ENCODE data around the gene MUC6.

MUC6 gene

DNA sequence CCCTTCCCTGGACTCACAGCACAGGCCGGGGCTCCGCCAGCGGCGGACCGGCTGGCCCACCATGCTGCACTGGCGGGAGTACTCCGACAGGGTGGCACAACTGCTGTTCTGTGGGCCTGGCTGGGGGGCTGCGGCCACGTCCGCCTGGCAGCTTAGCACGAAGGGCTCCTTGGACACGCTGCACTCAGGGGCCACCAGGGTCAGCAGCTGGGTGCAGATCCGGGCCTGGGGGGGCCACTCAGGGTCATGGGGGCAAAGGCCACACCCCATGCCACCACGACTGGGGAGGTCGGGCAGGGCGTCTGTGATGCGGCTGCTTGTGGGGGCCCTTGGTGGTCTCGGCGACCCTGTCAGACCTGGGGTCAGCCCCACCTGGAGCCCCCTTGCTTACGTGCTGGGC, 6.0 kb downstream of the MUC6 start:
- TF ChIP-seq, protein P1, sequence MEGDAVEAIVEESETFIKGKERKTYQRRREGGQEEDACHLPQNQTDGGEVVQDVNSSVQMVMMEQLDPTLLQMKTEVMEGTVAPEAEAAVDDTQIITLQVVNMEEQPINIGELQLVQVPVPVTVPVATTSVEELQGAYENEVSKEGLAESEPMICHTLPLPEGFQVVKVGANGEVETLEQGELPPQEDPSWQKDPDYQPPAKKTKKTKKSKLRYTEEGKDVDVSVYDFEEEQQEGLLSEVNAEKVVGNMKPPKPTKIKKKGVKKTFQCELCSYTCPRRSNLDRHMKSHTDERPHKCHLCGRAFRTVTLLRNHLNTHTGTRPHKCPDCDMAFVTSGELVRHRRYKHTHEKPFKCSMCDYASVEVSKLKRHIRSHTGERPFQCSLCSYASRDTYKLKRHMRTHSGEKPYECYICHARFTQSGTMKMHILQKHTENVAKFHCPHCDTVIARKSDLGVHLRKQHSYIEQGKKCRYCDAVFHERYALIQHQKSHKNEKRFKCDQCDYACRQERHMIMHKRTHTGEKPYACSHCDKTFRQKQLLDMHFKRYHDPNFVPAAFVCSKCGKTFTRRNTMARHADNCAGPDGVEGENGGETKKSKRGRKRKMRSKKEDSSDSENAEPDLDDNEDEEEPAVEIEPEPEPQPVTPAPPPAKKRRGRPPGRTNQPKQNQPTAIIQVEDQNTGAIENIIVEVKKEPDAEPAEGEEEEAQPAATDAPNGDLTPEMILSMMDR (IDR thresholded peaks at IDR 0.05): no peak

DNA sequence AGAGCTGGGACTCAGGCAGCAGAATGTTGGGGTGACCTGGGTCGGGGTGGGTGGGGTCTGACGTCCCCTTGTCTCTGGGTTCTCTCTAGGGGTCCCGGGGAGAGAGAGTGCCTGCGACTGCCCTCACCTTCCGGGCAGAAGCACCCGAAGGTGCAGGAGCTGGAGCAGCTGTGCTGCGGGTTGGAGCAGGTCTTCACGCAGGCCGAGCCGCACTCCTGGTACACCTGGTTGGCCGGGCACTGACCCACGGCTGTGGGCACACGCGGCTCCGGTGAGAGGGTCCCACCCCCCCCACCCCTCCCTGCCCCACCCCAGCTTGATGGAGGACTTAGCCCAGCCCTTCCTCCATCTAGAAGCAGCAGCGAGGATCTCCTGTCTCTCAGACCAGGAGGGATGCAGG, 6.4 kb downstream of the MUC6 start:
- TF ChIP-seq, protein P1 (IDR thresholded peaks at IDR 0.05): no peak

DNA sequence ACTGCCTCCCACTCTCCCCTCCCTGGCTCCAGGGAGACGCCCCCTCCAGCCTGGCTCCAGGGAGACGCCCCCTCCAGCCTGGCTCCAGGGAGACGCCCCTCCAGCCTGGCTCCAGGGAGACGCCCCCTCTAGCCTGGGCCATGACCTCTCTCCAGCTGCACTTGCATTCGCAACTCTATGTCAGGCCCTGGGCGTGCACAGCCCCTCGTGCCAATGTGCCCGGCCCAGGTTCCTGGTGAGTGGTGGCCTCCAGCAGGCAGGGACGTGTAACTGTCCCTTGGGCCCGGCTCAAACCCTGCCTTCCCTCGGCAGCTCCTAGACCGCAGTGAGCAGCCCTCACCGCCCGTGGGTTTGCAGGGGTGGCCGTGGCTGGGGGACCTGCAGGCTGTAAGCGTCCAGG, 6.9 kb downstream of the MUC6 start:
- TF ChIP-seq, protein P1 (IDR thresholded peaks at IDR 0.05): no peak

DNA sequence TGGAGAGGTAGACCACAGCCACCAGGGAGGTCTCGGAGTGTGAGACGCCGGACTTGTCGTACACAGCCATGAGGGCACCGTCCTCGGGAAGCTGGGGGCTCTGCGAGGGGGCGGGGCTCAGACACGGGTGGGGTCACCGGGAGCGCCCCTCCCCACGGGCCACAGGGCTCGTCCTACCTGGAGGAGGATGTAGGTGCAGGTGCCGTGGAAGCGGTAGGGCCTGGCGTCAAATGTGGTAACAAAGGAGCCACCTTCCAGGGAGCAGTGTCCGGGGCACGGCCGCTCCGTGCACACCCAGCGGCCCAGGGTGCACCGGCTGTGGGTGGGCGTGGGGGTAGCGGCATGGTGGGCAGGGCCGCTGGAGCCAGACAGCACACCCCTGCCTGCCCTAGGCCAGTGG, 7.5 kb downstream of the MUC6 start:
- TF ChIP-seq, protein P1 (IDR thresholded peaks at IDR 0.05): no peak

DNA sequence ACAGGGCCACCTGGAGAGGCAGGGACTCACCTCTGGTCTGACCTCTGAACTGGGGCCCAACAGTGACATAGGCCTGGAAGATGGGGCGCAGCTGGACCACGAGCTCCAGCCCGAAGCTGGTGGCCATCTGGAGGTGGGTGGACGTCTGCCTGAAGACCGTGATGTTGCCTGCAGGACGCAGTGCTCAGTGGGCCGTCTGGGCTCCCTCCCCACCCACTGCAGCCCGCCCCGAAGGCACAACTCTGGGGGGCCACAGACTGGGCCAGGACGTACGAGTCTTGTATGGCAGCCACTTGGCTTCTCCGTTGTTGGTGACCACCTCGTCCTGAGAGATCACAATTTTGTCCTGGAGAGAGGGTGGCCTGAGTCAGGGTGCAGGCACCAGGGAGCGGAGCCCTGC, 7.9 kb downstream of the MUC6 start:
- TF ChIP-seq, protein P1 (IDR thresholded peaks at IDR 0.05): no peak

DNA sequence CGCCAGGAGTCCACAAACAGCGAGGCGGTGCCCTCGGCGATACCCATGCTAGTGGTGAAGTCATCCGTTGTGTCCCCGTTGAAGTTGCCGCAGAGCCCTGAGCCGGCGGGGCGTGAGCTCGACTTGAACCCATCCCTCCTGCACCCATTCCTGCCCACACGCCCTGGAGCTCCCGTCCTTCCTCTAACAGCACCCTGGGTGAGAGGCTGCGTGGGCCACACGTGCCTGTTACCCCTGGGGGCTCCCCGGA, 8.3 kb downstream of the MUC6 start:
- TF ChIP-seq, protein P1 (IDR thresholded peaks at IDR 0.05): no peak

DNA sequence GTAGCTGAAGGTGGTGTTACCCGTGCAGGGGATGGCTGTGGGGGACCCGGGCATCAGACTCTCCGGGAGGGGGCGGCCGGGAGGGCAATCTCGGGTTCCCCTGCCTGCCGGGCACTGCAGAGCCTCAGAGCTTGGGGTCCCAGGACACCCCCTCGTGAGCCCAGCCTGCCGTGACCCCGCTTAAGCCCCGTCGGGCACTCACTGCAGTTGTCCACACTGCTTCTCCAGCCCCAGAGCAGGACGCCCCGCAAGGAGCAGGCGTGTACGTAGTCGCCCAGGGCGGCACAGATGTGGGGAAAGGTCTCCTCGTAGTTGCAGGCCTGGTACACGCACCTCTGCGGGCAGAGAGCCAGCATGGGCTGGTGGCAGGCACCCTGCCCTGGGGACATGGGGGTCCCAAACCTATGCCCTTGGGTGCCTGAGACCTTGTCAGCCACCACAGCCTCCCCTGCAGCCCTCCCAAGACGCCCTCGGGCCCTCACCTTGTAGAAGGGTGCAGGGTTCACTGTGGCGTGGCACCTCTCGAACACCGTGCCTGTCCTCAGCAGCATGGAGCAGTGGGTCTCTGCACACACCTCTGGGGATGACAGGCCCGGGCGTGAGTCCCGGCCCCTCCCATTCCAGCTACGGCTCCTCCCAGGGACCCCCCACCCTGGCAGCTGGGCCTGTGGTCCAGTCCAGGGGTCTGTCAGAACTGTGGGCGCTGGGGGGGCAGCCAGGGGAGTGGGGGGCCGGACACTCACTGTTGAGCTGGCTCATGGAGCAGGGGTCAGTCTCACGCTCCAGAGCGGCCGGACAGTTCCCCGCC, 8.8 kb downstream of the MUC6 start:
- TF ChIP-seq, protein P1 (IDR thresholded peaks at IDR 0.05): no peak

Data from LNCAP (cell line).